Measurements from ENCODE around the gene ARSB.
"Not testable (repeated sequence)": the region's sequence is repeated elsewhere in the genome, so short reads cannot be mapped to it uniquely, and the experiment has no call there.

- TF ChIP-seq, protein P1, sequence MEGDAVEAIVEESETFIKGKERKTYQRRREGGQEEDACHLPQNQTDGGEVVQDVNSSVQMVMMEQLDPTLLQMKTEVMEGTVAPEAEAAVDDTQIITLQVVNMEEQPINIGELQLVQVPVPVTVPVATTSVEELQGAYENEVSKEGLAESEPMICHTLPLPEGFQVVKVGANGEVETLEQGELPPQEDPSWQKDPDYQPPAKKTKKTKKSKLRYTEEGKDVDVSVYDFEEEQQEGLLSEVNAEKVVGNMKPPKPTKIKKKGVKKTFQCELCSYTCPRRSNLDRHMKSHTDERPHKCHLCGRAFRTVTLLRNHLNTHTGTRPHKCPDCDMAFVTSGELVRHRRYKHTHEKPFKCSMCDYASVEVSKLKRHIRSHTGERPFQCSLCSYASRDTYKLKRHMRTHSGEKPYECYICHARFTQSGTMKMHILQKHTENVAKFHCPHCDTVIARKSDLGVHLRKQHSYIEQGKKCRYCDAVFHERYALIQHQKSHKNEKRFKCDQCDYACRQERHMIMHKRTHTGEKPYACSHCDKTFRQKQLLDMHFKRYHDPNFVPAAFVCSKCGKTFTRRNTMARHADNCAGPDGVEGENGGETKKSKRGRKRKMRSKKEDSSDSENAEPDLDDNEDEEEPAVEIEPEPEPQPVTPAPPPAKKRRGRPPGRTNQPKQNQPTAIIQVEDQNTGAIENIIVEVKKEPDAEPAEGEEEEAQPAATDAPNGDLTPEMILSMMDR (conservative IDR thresholded peaks at IDR 0.05) = not testable (repeated sequence)
- TF ChIP-seq EZH2 (IDR thresholded peaks at IDR 0.05; ENCODE audit: low read depth) = not testable (repeated sequence)
These were observed 133.2 kb downstream of the ARSB start for GRCh38 chr5:78851891-78852290.

Data from PC-9 (cell line).